Liver (tissue), 3 donors: ENCODE data around the gene ZNF318.

ENCODE experiments used
- CTCF ChIP-seq: fragments of 150-350 bp; IDR thresholded peaks from 2 replicates; pipeline ENCODE4 v1.5.1; 2017; ENCODE audit warnings: improper control_type of control experiment, low read depth, low read length; ENCODE audit not compliant: missing input control
- EGR1 ChIP-seq, 2 donors: IDR thresholded peaks; 2 replicates each; pipeline ENCODE4 v1.6.1; 2016 to 2018; ENCODE audit warnings: antibody characterized with exemption in 2 of 2, low read depth in 2 of 2
- JUND ChIP-seq, 2 donors: IDR thresholded peaks; 2 replicates each; pipeline ENCODE4 v1.6.1; 2016; ENCODE audit warnings: antibody characterized with exemption in 2 of 2
- MAX ChIP-seq: IDR thresholded peaks from 2 replicates; pipeline ENCODE4 v1.6.1; 2016; ENCODE audit warnings: antibody characterized with exemption
- REST ChIP-seq: IDR thresholded peaks from 2 replicates; pipeline ENCODE4 v1.6.1; 2016; ENCODE audit warnings: antibody characterized with exemption, mild to moderate bottlenecking
- YY1 ChIP-seq: IDR thresholded peaks from 2 replicates; pipeline ENCODE4 v1.6.1; 2016; ENCODE audit warnings: antibody characterized with exemption, mild to moderate bottlenecking
- ZBTB33 ChIP-seq: IDR thresholded peaks from 2 replicates; pipeline ENCODE4 v1.6.1; 2016; ENCODE audit warnings: antibody characterized with exemption
- donor health status: healthy.
- donor health status: healthy.

- TF ChIP-seq MAX: no peak
- TF ChIP-seq CTCF: no peak
- no peak for TF ChIP-seq ZBTB33
- TF ChIP-seq YY1: no peak
- TF ChIP-seq EGR1 (IDR thresholded peaks at IDR 0.05; ENCODE audit: low read depth in 2 of 2): no peak
- no peak for TF ChIP-seq REST
- no peak for TF ChIP-seq JUND (IDR thresholded peaks at IDR 0.05)
Measured at GRCh38 chr6:43416935-43417334, 47.5 kb upstream of the ZNF318 start.
